HepG2 (cell line): ENCODE measurements around the gene CAP2. TPM values are rescaled to one million over a fixed set of nuclear protein-coding genes. Genes with fewer than 3 reads are reported as not detected.
"Not testable (repeated sequence)": the region's sequence is repeated elsewhere in the genome, so short reads cannot be mapped to it uniquely, and the experiment has no call there.

Experiments
- ATAC-seq: fragments of 200-7000 bp; cut with Tn5 transposase; 3 replicates; pipeline ENCODE4 v1.9.1; 2020; ENCODE audit warnings: mild to moderate bottlenecking, moderate library complexity
- BruUV-seq: library from RNA; stranded (reverse); fragments of 400-500 nt; replicated peaks from 2 replicates; lab custom pipeline; 2021; lab: Mats Ljungman, UMichigan
- CTCF ChIA-PET: fragments of 300-600 bp; formaldehyde crosslinking; extraction: SDS; loops from one replicate; lab custom pipeline; 2021; ENCODE audit warnings: low total read pairs, inconsistent platforms, low intra/inter-chr PET ratio; lab: Yijun Ruan, JAX
- POLR2A ChIA-PET: fragments of 350-600 bp; sonication (Branson Sonifier 250); formaldehyde crosslinking; loops from one replicate; lab custom pipeline; 2020; ENCODE audit warnings: antibody characterized with exemption, inconsistent platforms; lab: Yijun Ruan, JAX
- DNase-seq: peaks from one replicate; pipeline ENCODE4 v3.0.0-alpha.2; 2015; ENCODE audit warnings: low spot score
- FAIRE-seq: peaks from 3 replicates; lab custom pipeline; 2011; peaks lifted over from hg19 to GRCh38; lab: Jason Lieb, UNC
- H2AFZ ChIP-seq: one replicate; pipeline ENCODE4 v1.6.1; 2011; ENCODE audit warnings: low read length, inconsistent platforms
- H3K27ac ChIP-seq: fragments of 300-600 bp; 3 replicates; pipeline ENCODE4 v1.8.0; 2011; ENCODE audit warnings: mixed run types, mild to moderate bottlenecking, mixed read lengths, low read length, inconsistent platforms; ENCODE audit not compliant: insufficient read depth; ENCODE audit errors: extremely low read length
- H3K27me3 ChIP-seq, 2 experiments: fragments of 200-600 bp in 1 of 2; 2 replicates in 1 of 2; 3 replicates in 1 of 2; pipeline versions ENCODE4 v1.6.0 to v1.8.0; 2011; ENCODE audit warnings: low read length in 2 of 2, mild to moderate bottlenecking in 2 of 2, moderate library complexity in 2 of 2, inconsistent platforms in 1 of 2; ENCODE audit not compliant: insufficient read depth in 2 of 2, control insufficient read depth in 1 of 2
- H3K36me3 ChIP-seq, 2 experiments: fragments of 200-600 bp in 1 of 2; replicated peaks in 1 of 2; 2 replicates in 1 of 2; 3 replicates in 1 of 2; pipeline versions ENCODE4 v1.5.1 to v1.8.0; 2011; ENCODE audit warnings: low read length in 2 of 2, inconsistent platforms in 1 of 2; ENCODE audit not compliant: insufficient read depth in 2 of 2, control insufficient read depth in 1 of 2
- H3K4me1 ChIP-seq: 2 replicates; pipeline ENCODE4 v1.5.1; 2012; ENCODE audit warnings: low read length, inconsistent platforms; ENCODE audit not compliant: insufficient read depth
- H3K4me2 ChIP-seq: 2 replicates; pipeline ENCODE4 v1.6.0; 2011; ENCODE audit warnings: low read depth, low read length, inconsistent platforms
- H3K4me3 ChIP-seq, 3 experiments: fragments of 200-600 bp in 1 of 3; sonication (generic), shearing (Covaris generic) in 1 of 3; replicated peaks in 1 of 3; 2 replicates each; pipeline ENCODE4 v1.5.1; 2011 to 2016; ENCODE audit warnings: low read length in 3 of 3, inconsistent platforms in 2 of 3, low read depth in 2 of 3, mild to moderate bottlenecking in 2 of 3, control low read depth in 1 of 3, mixed read lengths in 1 of 3; ENCODE audit not compliant: insufficient read depth in 1 of 3
- H3K79me2 ChIP-seq: one replicate; pipeline ENCODE4 v1.6.1; 2011; ENCODE audit warnings: low read length, inconsistent platforms; ENCODE audit not compliant: insufficient read depth
- H3K9ac ChIP-seq: 2 replicates; pipeline ENCODE4 v1.6.0; 2011; ENCODE audit warnings: mild to moderate bottlenecking, low read depth, low read length, inconsistent platforms; ENCODE audit not compliant: insufficient read depth
- H3K9me3 ChIP-seq: 2 replicates; pipeline ENCODE4 v1.5.1; 2012; ENCODE audit warnings: mild to moderate bottlenecking, low read length
- H4K20me1 ChIP-seq: 2 replicates; pipeline ENCODE4 v1.6.0; 2011; ENCODE audit warnings: inconsistent platforms, mild to moderate bottlenecking, low read length, moderate library complexity; ENCODE audit not compliant: insufficient read depth
- ATF7-NPFF ChIP-seq: sonication (generic); formaldehyde crosslinking; IDR thresholded peaks from 2 replicates; pipeline ENCODE4 v1.8.1; 2023; ENCODE audit warnings: mild to moderate bottlenecking, low read depth, missing genetic modification reagents, moderate library complexity
- HMG20A ChIP-seq: IDR thresholded peaks from 2 replicates; pipeline ENCODE4 v1.6.1; 2016; ENCODE audit warnings: borderline replicate concordance
- IKZF5 ChIP-seq: IDR thresholded peaks from 2 replicates; pipeline ENCODE4 v1.6.1; 2018; ENCODE audit warnings: missing genetic modification reagents, mild to moderate bottlenecking, missing compliant biosample characterization
- WGBS: methylation state at CpG from one replicate; pipeline ENCODE4 v1.1.6; 2017; ENCODE audit warnings: low lambda C conversion rate; 5-methylcytosine and 5-hydroxymethylcytosine counted together
- in situ Hi-C: cut with HindIII; loops from 2 replicates; pipeline ENCODE4 v1.10.0; 2017; ENCODE audit warnings: low pct_unique_long_range_greater_than_20kb; ENCODE audit not compliant: extremely low pct_ligation_motif_present
- intact Hi-C: fragments of 100-400 bp; cut with micrococcal nuclease; formaldehyde crosslinking; loops from one replicate; pipeline ENCODE4 v1.10.0; 2022; ENCODE audit not compliant: unreplicated experiment
- polyA plus RNA-seq, 8 experiments: library from polyadenylated mRNA; depleted of rRNA in 3 of 8; stranded (reverse) in 7 of 8; unstranded in 1 of 8; fragments of >200 nt; fragmentation: Illumina TruSeq in 4 of 8; extraction: Trizol in 4 of 8; gene quantifications; 2 replicates each; pipeline versions ENCODE4 v1.2.1 to v1.2.3, GENCODE V29; 2011 to 2016; ENCODE audit warnings: low read depth in 4 of 8, missing spikeins in 1 of 8, mixed read lengths in 1 of 8; ENCODE audit not compliant: insufficient read depth in 1 of 8
- total RNA-seq, 5 experiments: library from RNA; depleted of rRNA; stranded (reverse); fragments of >200 nt; fragmentation: Illumina TruSeq; extraction: Trizol; gene quantifications; 2 replicates each; pipeline ENCODE4 v1.2.3, GENCODE V29; 2016; ENCODE audit warnings: low read depth in 1 of 5

Gene CAP2
- total and polyA plus RNA-seq, 2 of the 13 experiments (the other 11 are each of a cell fraction or from before 2014, with no cell fraction given), result 7.9 to 53.1 TPM

GRCh38 chr6:17413313-17413750 is 19.9 kb downstream of the CAP2 start (continued):
- no peak for TF ChIP-seq HMG20A (CRISPR knock-in tag)

GRCh38 chr6:17414395-17414794 is 21.0 kb downstream of the CAP2 start:
- WGBS, result 95% methylated on average over 1 of the region's 1 CpG
- POLR2A ChIA-PET, intact Hi-C loops, H3K4me3 ChIP-seq, H3K9me3 ChIP-seq, FAIRE-seq, CTCF ChIA-PET, H2AFZ ChIP-seq, in situ Hi-C loops, H4K20me1 ChIP-seq, BruUV-seq, H3K79me2 ChIP-seq, H3K9ac ChIP-seq, ATAC-seq, H3K27ac ChIP-seq, H3K36me3 ChIP-seq, DNase-seq, H3K4me2 ChIP-seq, H3K27me3 ChIP-seq: not testable (repeated sequence)
- H3K4me1 ChIP-seq, result peaks cover 16% of the 10 kb centered on the region; the same call in 1 of the 2 replicates

GRCh38 chr6:17415321-17415720 is 21.9 kb downstream of the CAP2 start:
- FAIRE-seq (no peak), ATAC-seq (no peak), DNase-seq (no peak)
- Histone ChIP-seq H3K9ac (no peak overlapping the region), H3K4me2 (no peak overlapping the region), H2AFZ (no peak overlapping the region), H3K27me3 (no peaks in the 10 kb centered on the region), H3K9me3 (0 out of 2 replicates have a peak, but pooled peaks cover under 1% of the 10 kb centered on the region), H3K79me2 (peaks cover 9% of the 10 kb centered on the region), H3K27ac (no peak overlapping the region), H3K36me3 (no peaks in the 10 kb centered on the region), H4K20me1 (no peaks in the 10 kb centered on the region), H3K4me1 (peaks cover 16% of the 10 kb centered on the region; the same call in 1 of the 2 replicates), H3K4me3 (no peak overlapping the region)
- BruUV-seq, result no TSS peak
- intact Hi-C loops, result no loop called here
- 97% methylated on average over 2 of the region's 2 CpGs for WGBS
- no peak for TF ChIP-seq IKZF5 (CRISPR knock-in tag)
- TF ChIP-seq ATF7-NPFF (CRISPR knock-in tag), result no peak
- CTCF ChIA-PET, result no interaction called here
- POLR2A ChIA-PET, result no interaction called here
- in situ Hi-C loops, result no loop called here
